Ishikawa (cell line): ENCODE data around the gene CEP112.

Source experiments
- CREB1 ChIP-seq: IDR thresholded peaks from 2 replicates; pipeline ENCODE4 v1.6.1; 2012; ENCODE audit warnings: low read depth
- EGR1 ChIP-seq: IDR thresholded peaks from 2 replicates; pipeline ENCODE4 v1.6.1; 2012
- EP300 ChIP-seq: IDR thresholded peaks from 2 replicates; pipeline ENCODE4 v1.6.1; 2012; ENCODE audit warnings: borderline replicate concordance
- FOXM1 ChIP-seq: IDR thresholded peaks from 2 replicates; pipeline ENCODE4 v1.6.1; 2012; ENCODE audit warnings: low read depth, borderline replicate concordance
- RAD21 ChIP-seq: IDR thresholded peaks from 2 replicates; pipeline ENCODE4 v1.6.1; 2012; ENCODE audit warnings: low read depth
- TAF1 ChIP-seq: IDR thresholded peaks from 2 replicates; pipeline ENCODE4 v1.6.1; 2012; ENCODE audit warnings: low read depth, mild to moderate bottlenecking
- TCF12 ChIP-seq: IDR thresholded peaks from 2 replicates; pipeline ENCODE4 v1.6.1; 2012; ENCODE audit warnings: low read depth
- TEAD4 ChIP-seq: IDR thresholded peaks from 2 replicates; pipeline ENCODE4 v1.6.1; 2012
- YY1 ChIP-seq: IDR thresholded peaks from 2 replicates; pipeline ENCODE4 v1.6.1; 2012; ENCODE audit warnings: low read depth
- ZBTB7A ChIP-seq: IDR thresholded peaks from 2 replicates; pipeline ENCODE4 v1.6.1; 2012; ENCODE audit warnings: low read depth
- TF ChIP-seq, protein P1 (sequence below): IDR thresholded peaks from 2 replicates; pipeline ENCODE4 v1.6.1; 2012; ENCODE audit warnings: low read depth, mild to moderate bottlenecking
- TF ChIP-seq, protein P2 (sequence below): IDR thresholded peaks from 2 replicates; pipeline ENCODE4 v1.6.1; 2012
- TF ChIP-seq, protein P3 (sequence below): IDR thresholded peaks from 2 replicates; pipeline ENCODE4 v1.6.1; 2012

DNA sequence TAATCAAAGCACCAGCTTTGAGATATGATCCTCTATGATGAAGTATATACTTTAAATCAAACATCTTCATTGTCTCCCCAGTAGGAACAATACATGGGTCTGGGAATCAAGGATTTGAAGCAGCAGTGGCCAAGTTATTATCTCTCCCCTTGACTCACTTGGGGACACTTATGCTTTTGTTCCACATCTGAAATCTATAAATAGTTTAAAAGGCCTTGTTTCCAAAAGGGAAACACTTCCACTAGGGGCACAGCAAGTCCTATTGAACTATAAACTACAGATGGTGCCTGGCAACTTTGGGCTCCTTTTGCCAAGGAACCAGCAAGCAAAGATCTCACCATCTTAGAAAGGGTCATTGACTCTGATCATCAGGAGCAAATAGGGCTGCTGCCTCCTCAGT lies 16.0 kb upstream of the CEP112 start:
- no peak for TF ChIP-seq RAD21
- TF ChIP-seq TAF1, result no peak
- TF ChIP-seq EP300, result no peak
- no peak for TF ChIP-seq CREB1
- TF ChIP-seq, protein P1, sequence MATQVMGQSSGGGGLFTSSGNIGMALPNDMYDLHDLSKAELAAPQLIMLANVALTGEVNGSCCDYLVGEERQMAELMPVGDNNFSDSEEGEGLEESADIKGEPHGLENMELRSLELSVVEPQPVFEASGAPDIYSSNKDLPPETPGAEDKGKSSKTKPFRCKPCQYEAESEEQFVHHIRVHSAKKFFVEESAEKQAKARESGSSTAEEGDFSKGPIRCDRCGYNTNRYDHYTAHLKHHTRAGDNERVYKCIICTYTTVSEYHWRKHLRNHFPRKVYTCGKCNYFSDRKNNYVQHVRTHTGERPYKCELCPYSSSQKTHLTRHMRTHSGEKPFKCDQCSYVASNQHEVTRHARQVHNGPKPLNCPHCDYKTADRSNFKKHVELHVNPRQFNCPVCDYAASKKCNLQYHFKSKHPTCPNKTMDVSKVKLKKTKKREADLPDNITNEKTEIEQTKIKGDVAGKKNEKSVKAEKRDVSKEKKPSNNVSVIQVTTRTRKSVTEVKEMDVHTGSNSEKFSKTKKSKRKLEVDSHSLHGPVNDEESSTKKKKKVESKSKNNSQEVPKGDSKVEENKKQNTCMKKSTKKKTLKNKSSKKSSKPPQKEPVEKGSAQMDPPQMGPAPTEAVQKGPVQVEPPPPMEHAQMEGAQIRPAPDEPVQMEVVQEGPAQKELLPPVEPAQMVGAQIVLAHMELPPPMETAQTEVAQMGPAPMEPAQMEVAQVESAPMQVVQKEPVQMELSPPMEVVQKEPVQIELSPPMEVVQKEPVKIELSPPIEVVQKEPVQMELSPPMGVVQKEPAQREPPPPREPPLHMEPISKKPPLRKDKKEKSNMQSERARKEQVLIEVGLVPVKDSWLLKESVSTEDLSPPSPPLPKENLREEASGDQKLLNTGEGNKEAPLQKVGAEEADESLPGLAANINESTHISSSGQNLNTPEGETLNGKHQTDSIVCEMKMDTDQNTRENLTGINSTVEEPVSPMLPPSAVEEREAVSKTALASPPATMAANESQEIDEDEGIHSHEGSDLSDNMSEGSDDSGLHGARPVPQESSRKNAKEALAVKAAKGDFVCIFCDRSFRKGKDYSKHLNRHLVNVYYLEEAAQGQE, result no peak
- no peak for TF ChIP-seq ZBTB7A
- TF ChIP-seq, protein P2, sequence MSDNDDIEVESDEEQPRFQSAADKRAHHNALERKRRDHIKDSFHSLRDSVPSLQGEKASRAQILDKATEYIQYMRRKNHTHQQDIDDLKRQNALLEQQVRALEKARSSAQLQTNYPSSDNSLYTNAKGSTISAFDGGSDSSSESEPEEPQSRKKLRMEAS, result no peak
- TF ChIP-seq TEAD4, result no peak
- no peak for TF ChIP-seq YY1
- TF ChIP-seq EGR1, result no peak
- no peak for TF ChIP-seq TCF12
- no peak for TF ChIP-seq FOXM1
- TF ChIP-seq, protein P3, sequence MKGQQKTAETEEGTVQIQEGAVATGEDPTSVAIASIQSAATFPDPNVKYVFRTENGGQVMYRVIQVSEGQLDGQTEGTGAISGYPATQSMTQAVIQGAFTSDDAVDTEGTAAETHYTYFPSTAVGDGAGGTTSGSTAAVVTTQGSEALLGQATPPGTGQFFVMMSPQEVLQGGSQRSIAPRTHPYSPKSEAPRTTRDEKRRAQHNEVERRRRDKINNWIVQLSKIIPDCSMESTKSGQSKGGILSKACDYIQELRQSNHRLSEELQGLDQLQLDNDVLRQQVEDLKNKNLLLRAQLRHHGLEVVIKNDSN, result no peak
